RWPE2 (cell line): ENCODE results near the gene PIP5KL1.

Experiments
- ATAC-seq: fragments of 200-7000 bp; cut with Tn5 transposase; 3 replicates; pipeline ENCODE4 v1.9.1; 2021; ENCODE audit warnings: low read depth
- DNase-seq: peaks from one replicate; pipeline ENCODE4 v3.0.0-alpha.2; 2020; ENCODE audit warnings: low spot score
- H3K27ac ChIP-seq: fragments of 450-650 bp; 2 replicates; pipeline ENCODE4 v1.5.1; 2017; ENCODE audit warnings: mild to moderate bottlenecking; ENCODE audit not compliant: poor library complexity, severe bottlenecking
- H3K27me3 ChIP-seq: fragments of 250-450 bp; sonication (Bioruptor Pico); 2 replicates; pipeline ENCODE4 v1.5.1; 2021; ENCODE audit warnings: mild to moderate bottlenecking, moderate library complexity; ENCODE audit not compliant: insufficient read depth, poor library complexity, severe bottlenecking
- H3K36me3 ChIP-seq: fragments of 250-450 bp; sonication (Bioruptor Pico); 2 replicates; pipeline ENCODE4 v1.5.1; 2020; ENCODE audit warnings: low read depth, mild to moderate bottlenecking, moderate library complexity
- H3K4me1 ChIP-seq: fragments of 250-450 bp; sonication (Bioruptor Pico); 2 replicates; pipeline ENCODE4 v1.5.1; 2021; ENCODE audit warnings: mild to moderate bottlenecking, moderate library complexity; ENCODE audit not compliant: insufficient read depth, poor library complexity, severe bottlenecking
- H3K4me3 ChIP-seq: fragments of 250-450 bp; sonication (Bioruptor Pico); 2 replicates; pipeline ENCODE4 v1.5.1; 2021; ENCODE audit warnings: mild to moderate bottlenecking, moderate library complexity; ENCODE audit not compliant: severe bottlenecking
- H3K9me3 ChIP-seq: fragments of 250-450 bp; sonication (Bioruptor Pico); 2 replicates; pipeline ENCODE4 v1.5.1; 2021; ENCODE audit warnings: mild to moderate bottlenecking, moderate library complexity; ENCODE audit not compliant: severe bottlenecking
- CTCF ChIP-seq: fragments of 450-650 bp; IDR thresholded peaks from one replicate; pipeline ENCODE4 v1.5.1; 2017; ENCODE audit warnings: mild to moderate bottlenecking, moderate library complexity; ENCODE audit not compliant: poor library complexity, severe bottlenecking

The PIP5KL1 gene

GRCh38 chr9:127959841-127960409, 29.3 kb upstream of the PIP5KL1 start:
- TF ChIP-seq CTCF: no peak
- peak overlapping the region; percentile 46 for H3K27ac ChIP-seq
- DNase-seq (no peak), ATAC-seq (no peak)
- no peaks in the 10 kb centered on the region for H3K36me3 ChIP-seq
- H3K4me1 ChIP-seq: peaks cover 17% of the 10 kb centered on the region
- no peaks in the 10 kb centered on the region for H3K27me3 ChIP-seq
- H3K9me3 ChIP-seq: no peaks in the 10 kb centered on the region
- H3K4me3 ChIP-seq: no peak overlapping the region

- TF ChIP-seq CTCF: no peak
- no peak overlapping the region for H3K27ac ChIP-seq
- no peak overlapping the region for H3K4me3 ChIP-seq
- H3K9me3 ChIP-seq: no peaks in the 10 kb centered on the region
- no peak for DNase-seq
- no peaks in the 10 kb centered on the region for H3K36me3 ChIP-seq
- no peaks in the 10 kb centered on the region for H3K27me3 ChIP-seq
- ATAC-seq: no peak
- H3K4me1 ChIP-seq: peaks cover 17% of the 10 kb centered on the region
These were observed 28.8 kb upstream of the PIP5KL1 start for GRCh38 chr9:127959398-127959797.

GRCh38 chr9:127958728-127959127, 28.2 kb upstream of the PIP5KL1 start:
- H3K27ac ChIP-seq: no peak overlapping the region
- H3K9me3 ChIP-seq: no peaks in the 10 kb centered on the region
- ATAC-seq (no peak), DNase-seq (no peak)
- no peaks in the 10 kb centered on the region for H3K36me3 ChIP-seq
- H3K4me1 ChIP-seq: peaks cover 17% of the 10 kb centered on the region
- no peak for TF ChIP-seq CTCF
- no peak overlapping the region for H3K4me3 ChIP-seq
- no peaks in the 10 kb centered on the region for H3K27me3 ChIP-seq

- H3K4me3 ChIP-seq: no peak overlapping the region
- peak; percentile 10 for TF ChIP-seq CTCF
- DNase-seq (no peak), ATAC-seq (peak; percentile 91)
- H3K27me3 ChIP-seq: no peaks in the 10 kb centered on the region
- no peaks in the 10 kb centered on the region for H3K9me3 ChIP-seq
- no peaks in the 10 kb centered on the region for H3K36me3 ChIP-seq
- H3K4me1 ChIP-seq: peaks cover 15% of the 10 kb centered on the region
- H3K27ac ChIP-seq: no peak overlapping the region
These were observed 24.9 kb upstream of the PIP5KL1 start for GRCh38 chr9:127955294-127956015.

GRCh38 chr9:127954831-127955293, 24.3 kb upstream of the PIP5KL1 start:
- Histone ChIP-seq H3K27ac (no peak overlapping the region), H3K27me3 (no peaks in the 10 kb centered on the region), H3K9me3 (no peaks in the 10 kb centered on the region), H3K4me3 (no peak overlapping the region), H3K4me1 (peaks cover 12% of the 10 kb centered on the region), H3K36me3 (no peaks in the 10 kb centered on the region)
- ATAC-seq (peak; percentile 6; the same call in 1 of the 3 replicates), DNase-seq (no peak)
- no peak for TF ChIP-seq CTCF
